Fibroblast of peridontal ligament (primary cell): ENCODE results near the gene SIRPB1.
"Not testable (repeated sequence)": the region's sequence is repeated elsewhere in the genome, so short reads cannot be mapped to it uniquely, and the experiment has no call there.

Experiments
- DNase-seq: peaks from one replicate; pipeline ENCODE4 v3.0.0-alpha.2; 2010; ENCODE audit errors: extremely low read depth

The SIRPB1 gene

DNA sequence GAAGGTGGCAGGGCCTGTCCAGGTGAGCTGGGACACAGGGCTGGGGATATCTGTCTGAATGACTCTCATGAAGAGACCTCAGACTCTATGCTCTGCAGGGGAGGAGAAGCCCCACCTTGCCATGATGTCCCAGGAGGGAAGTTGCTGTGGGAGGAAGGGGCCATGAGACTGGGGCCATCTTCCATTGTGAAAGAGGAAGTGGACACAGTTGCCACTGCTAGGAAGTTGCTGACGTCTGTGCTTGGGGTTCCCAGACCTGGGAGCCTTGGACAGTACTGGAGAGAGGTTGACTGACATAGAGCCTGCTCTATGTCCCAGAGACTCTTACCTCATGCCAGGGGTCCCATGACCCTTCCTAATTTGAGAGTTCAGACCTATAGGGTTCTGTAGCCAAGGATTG is 24.5 kb downstream of the SIRPB1 start:
- no peak for DNase-seq

DNA sequence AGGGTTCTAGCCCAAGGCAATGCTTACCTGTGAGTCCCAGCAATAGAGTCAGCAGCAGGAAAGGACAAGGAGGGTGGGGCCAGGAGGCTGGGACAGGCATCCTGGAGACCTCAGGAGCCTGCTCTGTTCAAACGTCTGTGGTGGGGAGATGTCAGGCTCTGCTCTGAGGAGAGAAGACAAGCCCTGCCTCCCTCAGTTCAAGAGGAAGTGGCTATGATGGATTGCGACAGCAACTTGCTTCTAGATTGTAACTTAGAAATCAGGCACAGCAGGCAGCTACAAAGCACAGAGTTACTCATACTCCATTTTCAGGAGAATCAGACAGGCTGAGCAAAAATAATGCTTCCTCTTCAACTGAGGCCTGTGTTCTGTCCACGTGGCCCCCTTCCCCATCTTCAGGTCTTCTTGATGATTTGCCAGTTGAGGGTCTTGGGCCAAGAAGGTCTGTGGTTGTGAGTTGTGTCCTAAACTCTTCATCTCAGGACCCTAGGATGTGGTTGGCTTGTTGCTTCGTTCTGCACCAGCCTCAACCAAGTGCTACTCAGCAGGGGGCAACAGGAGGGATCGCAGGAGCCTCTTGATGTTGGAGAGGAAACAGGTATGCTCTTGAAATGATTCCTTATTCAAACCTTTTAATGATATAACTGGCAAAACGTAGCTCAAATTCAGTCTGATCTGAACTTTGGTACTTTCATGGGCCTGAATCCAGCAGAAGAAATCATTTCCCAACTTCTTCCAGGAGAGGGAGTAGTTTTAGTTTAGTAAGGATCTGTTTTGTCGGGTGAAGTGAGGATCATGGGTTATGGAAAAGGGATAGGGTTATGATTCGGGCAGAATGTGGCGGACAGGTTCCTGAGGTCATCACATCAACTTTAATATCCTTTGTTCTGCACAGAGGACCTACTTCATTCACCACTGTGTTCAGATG is 31.0 kb downstream of the SIRPB1 start:
- DNase-seq: peak; percentile 24

DNA sequence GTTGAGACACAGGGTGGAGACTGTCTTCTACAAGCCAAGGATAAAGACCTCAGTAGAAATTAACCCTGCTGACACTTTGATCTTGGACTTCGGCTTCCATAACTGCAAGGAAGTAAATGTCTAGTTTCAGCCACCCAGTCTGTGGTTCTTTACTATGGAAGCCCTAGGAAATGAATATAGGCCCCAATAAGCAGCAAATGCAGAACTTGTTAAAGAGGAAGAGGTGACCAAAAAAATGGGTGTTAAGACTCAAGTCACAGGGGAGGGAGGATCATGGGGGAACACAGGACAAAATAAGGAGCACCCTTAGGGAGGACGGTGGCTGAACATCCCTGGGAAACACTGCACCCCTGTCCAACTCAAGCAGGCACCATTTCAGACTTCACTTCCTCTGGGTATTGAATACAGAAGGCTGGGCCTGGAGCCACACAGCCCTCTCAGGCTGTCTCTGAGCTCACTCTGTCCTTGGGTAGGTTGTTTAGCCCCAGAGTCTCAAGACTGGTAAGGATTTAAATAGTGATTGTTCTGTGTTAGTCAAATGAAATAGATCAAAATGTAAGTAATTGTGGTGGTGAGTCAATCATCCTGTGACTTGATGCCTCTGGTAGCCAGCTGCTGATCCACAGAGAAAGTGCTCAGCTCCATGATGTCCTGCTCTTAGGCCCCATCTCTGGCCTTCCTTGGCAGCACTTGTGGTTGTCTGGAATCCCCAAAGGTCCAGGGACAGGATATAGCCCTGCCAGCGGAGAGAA is 31.9 kb downstream of the SIRPB1 start:
- peak; percentile 3 for DNase-seq

DNA sequence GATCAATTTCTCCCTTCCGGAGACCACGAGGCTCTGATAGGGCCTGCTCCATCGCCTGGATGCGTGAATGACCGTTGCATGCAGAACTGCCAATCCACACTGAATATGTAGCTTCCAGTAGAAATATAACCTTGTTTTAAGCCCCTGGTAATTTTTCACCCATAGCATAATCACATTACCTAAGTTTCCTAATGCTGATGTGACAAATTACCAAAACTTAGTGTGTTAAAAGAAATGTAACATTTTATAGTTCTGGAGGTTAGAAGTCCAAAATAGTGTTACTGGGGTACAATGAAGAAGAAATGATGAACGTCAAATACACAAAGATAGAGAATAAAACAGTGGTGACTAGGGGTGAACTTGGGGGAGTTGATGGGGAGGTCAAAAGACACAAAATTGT is 40.3 kb downstream of the SIRPB1 start:
- no peak for DNase-seq

DNA sequence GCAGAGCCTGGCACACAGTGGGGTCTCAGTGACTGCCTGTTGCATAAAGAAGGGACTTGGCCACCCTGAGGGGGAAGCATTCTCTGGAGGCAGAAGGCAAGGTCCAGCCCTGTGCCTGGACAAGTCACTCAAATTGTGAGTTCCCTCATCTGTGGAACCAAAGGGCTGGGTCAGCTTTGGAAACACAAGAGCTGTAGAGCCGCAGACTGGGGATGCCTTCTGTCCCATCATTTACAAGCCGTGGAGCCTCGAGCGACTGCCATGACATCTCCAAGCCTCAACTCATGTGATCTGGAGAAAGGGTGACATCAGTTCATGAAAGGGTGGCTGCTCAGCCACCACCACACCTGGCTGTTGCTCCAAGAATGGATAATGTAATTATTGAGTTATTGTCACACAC is 41.9 kb downstream of the SIRPB1 start:
- DNase-seq: no peak

DNA sequence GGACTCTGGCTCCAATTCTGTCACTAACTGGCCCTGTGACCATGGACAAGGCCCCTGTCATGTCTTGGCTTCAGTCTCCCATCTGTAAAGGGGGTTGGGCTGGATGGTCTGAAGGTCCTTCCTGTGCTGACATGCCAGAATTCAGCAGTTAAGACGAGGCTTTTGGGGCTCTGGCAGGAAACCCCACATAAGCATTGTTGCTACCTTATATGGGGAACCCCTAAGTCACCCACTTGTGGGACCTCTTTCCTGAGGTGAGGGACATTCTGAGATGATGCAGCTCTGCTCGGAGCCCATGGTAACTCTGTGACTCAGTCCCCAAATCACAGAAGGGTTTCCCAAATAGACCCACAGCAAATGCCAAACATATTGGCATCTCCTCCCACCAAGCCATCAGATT is 42.5 kb downstream of the SIRPB1 start:
- not testable (repeated sequence) for DNase-seq

DNA sequence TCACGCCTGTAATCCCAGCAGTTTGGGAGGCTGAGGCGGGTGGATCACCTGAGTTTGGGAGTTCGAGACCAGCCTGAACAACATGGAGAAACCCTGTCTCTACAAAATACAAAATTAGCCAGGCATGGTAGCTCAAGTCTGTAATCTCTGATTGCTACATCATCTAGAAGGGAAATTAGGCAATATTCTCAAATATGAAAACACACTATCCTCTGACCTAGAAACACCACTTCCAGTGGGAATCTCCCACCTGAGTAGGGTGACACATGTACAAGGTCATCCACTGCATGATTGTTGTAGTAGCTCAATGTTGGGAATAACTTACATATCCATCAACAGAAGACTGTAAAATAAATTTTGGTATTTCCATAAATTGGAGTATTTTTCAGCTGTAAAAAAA is 43.2 kb downstream of the SIRPB1 start:
- DNase-seq: no peak

DNA sequence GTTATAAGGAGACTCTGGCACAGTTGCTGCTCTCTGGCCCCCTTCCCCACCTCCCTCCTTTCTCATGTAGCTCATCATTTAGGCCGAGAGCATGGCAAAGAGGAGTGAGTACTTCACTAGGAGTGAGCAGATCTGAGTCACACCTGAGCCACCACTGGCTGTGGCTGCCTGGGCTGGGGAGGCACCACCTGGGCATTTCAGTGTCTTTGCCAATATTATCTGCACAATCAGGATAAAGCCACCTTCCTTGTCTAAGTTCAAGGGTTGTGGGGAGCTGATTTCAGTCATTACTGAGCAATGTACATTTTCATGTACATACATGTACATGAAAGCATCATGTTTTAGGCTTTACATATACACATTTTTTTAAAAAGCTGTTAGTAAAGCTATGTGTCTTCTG is 43.8 kb downstream of the SIRPB1 start:
- DNase-seq: not testable (repeated sequence)

DNA sequence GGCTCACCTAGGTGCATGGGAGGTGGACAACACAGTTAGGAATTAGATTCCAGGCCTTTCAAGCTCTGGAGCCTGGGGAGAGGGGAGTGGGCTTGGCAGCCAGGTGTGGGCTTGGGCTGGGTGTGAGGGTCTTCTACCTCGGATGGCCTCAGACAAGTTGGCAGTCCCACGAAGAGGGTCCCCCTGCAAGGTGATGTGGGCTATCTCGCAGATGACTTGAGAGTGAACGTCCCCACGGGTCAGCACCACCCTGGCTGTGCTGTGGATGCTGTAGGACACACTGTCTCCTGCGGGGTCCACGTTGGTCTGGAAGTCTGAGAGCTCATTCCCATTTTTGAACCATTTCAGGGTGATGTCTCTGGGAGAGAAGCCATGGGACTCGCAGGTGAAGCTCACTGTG is 48.2 kb downstream of the SIRPB1 start:
- DNase-seq: not testable (repeated sequence)
